Gastrocnemius medialis (tissue), 4 donors: ENCODE measurements around the gene WASF2. TPM values are rescaled to one million over a fixed set of nuclear protein-coding genes. Genes with fewer than 3 reads are reported as not detected.

Experiments used
- ATAC-seq, 2 donors: fragments of 150-250 bp; one replicate each; pipeline ENCODE4 v1.9.1; 2016
- DNase-seq, 2 donors: peaks; one replicate each; pipeline ENCODE4 v3.0.0-alpha.2; 2019
- H3K27ac ChIP-seq, 4 donors: fragments of 200-600 bp; sonication (generic); 1 replicate in 1 of 4; 2 replicates in 3 of 4; pipeline ENCODE4 v1.5.1; 2016 to 2018; ENCODE audit warnings: mild to moderate bottlenecking in 2 of 4, moderate library complexity in 1 of 4
- H3K27me3 ChIP-seq, 3 donors: fragments of 200-600 bp; sonication (generic) in 2 of 3; 1 replicate in 1 of 3; 2 replicates in 2 of 3; pipeline versions ENCODE4 v1.5.1 to v1.6.0; 2016 to 2019; ENCODE audit warnings: mild to moderate bottlenecking in 1 of 3, moderate library complexity in 1 of 3
- H3K36me3 ChIP-seq, 2 donors: fragments of 200-600 bp; sonication (generic) in 1 of 2; one replicate each; pipeline ENCODE4 v1.5.1; 2017 to 2018
- H3K4me1 ChIP-seq, 2 donors: fragments of 200-600 bp; sonication (generic) in 1 of 2; one replicate each; pipeline ENCODE4 v1.5.1; 2016 to 2017; ENCODE audit warnings: mild to moderate bottlenecking in 2 of 2
- H3K4me3 ChIP-seq, 4 donors: fragments of 200-600 bp; sonication (generic) in 3 of 4; 1 replicate in 1 of 4; 2 replicates in 3 of 4; pipeline ENCODE4 v1.5.1; 2016 to 2019; ENCODE audit warnings: mild to moderate bottlenecking in 2 of 4
- H3K9me3 ChIP-seq, 3 donors: fragments of 200-600 bp; sonication (generic) in 2 of 3; 1 replicate in 1 of 3; 2 replicates in 2 of 3; pipeline ENCODE4 v1.5.1; 2016 to 2019
- CTCF ChIP-seq, 5 experiments: fragments of 450-650 bp in 3 of 5; fragments of 200-600 bp in 2 of 5; sonication (generic) in 2 of 5; IDR thresholded peaks in 4 of 5; conservative IDR thresholded peaks in 1 of 5; 1 replicate in 4 of 5; 2 replicates in 1 of 5; pipeline ENCODE4 v1.5.1; 2016 to 2019; ENCODE audit warnings: antibody characterized with exemption in 5 of 5, mild to moderate bottlenecking in 3 of 5, moderate library complexity in 3 of 5
- POLR2A ChIP-seq, 2 donors: fragments of 450-650 bp; IDR thresholded peaks; one replicate each; pipeline ENCODE4 v1.6.1; 2017; ENCODE audit warnings: antibody characterized with exemption in 2 of 2, mild to moderate bottlenecking in 2 of 2, moderate library complexity in 2 of 2
- in situ Hi-C, 4 donors: fragments of 200-750 bp; cut with MboI; loops; one replicate each; pipeline versions ENCODE4 v1.15.0 to v1.8.0; 2017; ENCODE audit warnings: low sequenced_read_pairs in 4 of 4
- intact Hi-C: fragments of 100-400 bp; cut with DNase I; formaldehyde crosslinking; loops from one replicate; pipeline ENCODE4 v1.15.1; 2023; ENCODE audit warnings: low total_unique reads
- total RNA-seq, 4 donors: library from RNA; depleted of rRNA; stranded (reverse); fragments of >200 nt; gene quantifications; one replicate each; pipeline versions ENCODE4 v1.1.0 to v1.2.3, GENCODE V29; 2016

The WASF2 gene
- total RNA-seq, 4 donors from 2014 or later: 10.6 to 16.7 (median 13.3) TPM

- TF ChIP-seq POLR2A (IDR thresholded peaks at IDR 0.05): no peak
- TF ChIP-seq CTCF (IDR thresholded peaks at IDR 0.05 in 4 of 5, conservative IDR thresholded peaks at IDR 0.05 in 1 of 5): no peak
- Histone ChIP-seq H3K4me1 (peaks cover 22 to 28% of the 10 kb centered on the region in 2 donors), H3K36me3 (no peaks in the 10 kb centered on the region), H3K27ac (no peak overlapping the region), H3K9me3 (no peaks in the 10 kb centered on the region), H3K4me3 (no peak overlapping the region), H3K27me3 (no peaks in the 10 kb centered on the region)
- in situ Hi-C loops (loop anchor here (5.0 to 10.0 kb wide), 4 partner anchors 84 to 266 kb away; partner anchors contain the start of gene AHDC1 (in 2 of the 4)), intact Hi-C loops (no loop called here)
- DNase-seq (no peak), ATAC-seq (no peak)
These were observed 91.4 kb downstream of the WASF2 start for GRCh38 chr1:27398405-27399149.

- Histone ChIP-seq H3K27me3 (no peaks in the 10 kb centered on the region), H3K9me3 (no peaks in the 10 kb centered on the region), H3K4me1 (peaks cover 14 to 20% of the 10 kb centered on the region in 2 donors), H3K27ac (no peak overlapping the region), H3K36me3 (no peaks in the 10 kb centered on the region), H3K4me3 (no peak overlapping the region)
- intact Hi-C loops: no loop called here
- TF ChIP-seq CTCF (IDR thresholded peaks at IDR 0.05 in 4 of 5, conservative IDR thresholded peaks at IDR 0.05 in 1 of 5): no peak
- TF ChIP-seq POLR2A (IDR thresholded peaks at IDR 0.05): no peak
- ATAC-seq: no peak
- in situ Hi-C loops: loop anchor here (5.0 to 10.0 kb wide), 4 partner anchors 83 to 267 kb away; partner anchors contain the start of gene AHDC1 (in 2 of the 4)
- no peak for DNase-seq
These were observed 92.2 kb downstream of the WASF2 start for GRCh38 chr1:27397749-27398148.

- Histone ChIP-seq H3K9me3 (no peaks in the 10 kb centered on the region), H3K27me3 (no peaks in the 10 kb centered on the region), H3K4me3 (no peak overlapping the region), H3K36me3 (no peaks in the 10 kb centered on the region), H3K4me1 (peaks cover 12 to 14% of the 10 kb centered on the region in 2 donors), H3K27ac (peak overlapping the region in 3 of 4 donors; percentile 12 to 42 (median 26))
- no peak for DNase-seq
- intact Hi-C loops: no loop called here
- TF ChIP-seq CTCF (IDR thresholded peaks at IDR 0.05 in 4 of 5, conservative IDR thresholded peaks at IDR 0.05 in 1 of 5) (no peak), POLR2A (IDR thresholded peaks at IDR 0.05) (no peak)
- in situ Hi-C loops: loop anchor here (5.0 to 10.0 kb wide), 4 partner anchors 82 to 268 kb away; partner anchors contain the start of gene AHDC1 (in 2 of the 4)
- ATAC-seq: no peak
These were observed 92.9 kb downstream of the WASF2 start for GRCh38 chr1:27397110-27397509.

- Histone ChIP-seq H3K27ac (peak overlapping the region in 2 of 4 donors; percentile 26 to 52), H3K4me1 (peaks cover 17 to 19% of the 10 kb centered on the region in 2 donors), H3K27me3 (no peaks in the 10 kb centered on the region), H3K36me3 (no peaks in the 10 kb centered on the region), H3K4me3 (no peak overlapping the region), H3K9me3 (no peaks in the 10 kb centered on the region)
- in situ Hi-C loops (loop anchor here (5.0 to 10.0 kb wide), 4 partner anchors 81 to 269 kb away; partner anchors contain the start of gene AHDC1 (in 2 of the 4)), intact Hi-C loops (loop anchor here (1.0 to 2.0 kb wide), 2 partner anchors 38 to 211 kb away; no protein-coding TSS in a partner anchor)
- TF ChIP-seq POLR2A (IDR thresholded peaks at IDR 0.05): no peak
- TF ChIP-seq CTCF (IDR thresholded peaks at IDR 0.05 in 4 of 5, conservative IDR thresholded peaks at IDR 0.05 in 1 of 5): peak; percentile 91 to 96 (median 94)
- peak; percentile 29 to 47 for ATAC-seq
- DNase-seq: peak in 1 of 2 donors; percentile 63
These were observed 94.3 kb downstream of the WASF2 start for GRCh38 chr1:27395441-27396195.
